GM12892 (cell line): ENCODE data around the gene SMIM24.

Experiments used
- POLR2A ChIP-seq: IDR thresholded peaks from 2 replicates; pipeline ENCODE4 v1.6.1; 2011; ENCODE audit warnings: low read depth, low read length, control low read depth
- POLR2AphosphoS5 ChIP-seq: IDR thresholded peaks from 2 replicates; pipeline ENCODE4 v1.6.1; 2011; ENCODE audit warnings: low read depth, low read length, control low read depth
- TAF1 ChIP-seq: IDR thresholded peaks from 2 replicates; pipeline ENCODE4 v1.6.1; 2011; ENCODE audit warnings: low read depth, mild to moderate bottlenecking, control low read depth, low read length, borderline replicate concordance

- no peak for TF ChIP-seq POLR2AphosphoS5
- no peak for TF ChIP-seq POLR2A
- no peak for TF ChIP-seq TAF1
Observed at GRCh38 chr19:3442487-3443071, 37.7 kb downstream of the SMIM24 start.
